HEK293 (cell line): ENCODE results near the gene MYO1D.

Source experiments
- CTCF ChIA-PET: fragments of 350-600 bp; formaldehyde crosslinking; extraction: SDS; loops from one replicate; lab custom pipeline; 2021; ENCODE audit warnings: antibody characterized with exemption; lab: Yijun Ruan, JAX
- POLR2A ChIA-PET: fragments of 300-600 bp; formaldehyde crosslinking; extraction: SDS; loops from one replicate; lab custom pipeline; 2020; ENCODE audit warnings: antibody characterized with exemption, inconsistent platforms; lab: Yijun Ruan, JAX
- H3K27ac ChIP-seq: fragments of 200-500 bp; sonication (Bioruptor generic); 2 replicates; pipeline ENCODE4 v1.5.1; 2014; ENCODE audit warnings: low read depth, low read length, control low read depth, inconsistent platforms; ENCODE audit errors: extremely low read depth
- H3K36me3 ChIP-seq, 2 experiments: fragments of 200-500 bp in 1 of 2; sonication (Bioruptor generic) in 1 of 2; 1 replicate in 1 of 2; 2 replicates in 1 of 2; pipeline ENCODE4 v1.5.1; 2014 to 2017; ENCODE audit warnings: inconsistent platforms in 2 of 2, low read length in 2 of 2; ENCODE audit not compliant: control insufficient read depth in 2 of 2, insufficient read depth in 1 of 2
- H3K4me1 ChIP-seq: fragments of 200-500 bp; sonication (Bioruptor generic); 2 replicates; pipeline ENCODE4 v1.5.1; 2014; ENCODE audit warnings: mild to moderate bottlenecking, low read length, inconsistent platforms; ENCODE audit not compliant: control insufficient read depth, insufficient read depth
- H3K4me3 ChIP-seq: 2 replicates; pipeline ENCODE4 v1.5.1; 2011; ENCODE audit warnings: low read depth, mild to moderate bottlenecking, control low read depth, low read length, moderate library complexity
- H3K9me3 ChIP-seq: fragments of 200-500 bp; sonication (Bioruptor generic); 2 replicates; pipeline ENCODE4 v1.5.1; 2014; ENCODE audit warnings: low read depth, low read length, inconsistent platforms; ENCODE audit not compliant: control insufficient read depth, insufficient read depth
- HOXD13 ChIP-seq: sonication (generic); formaldehyde crosslinking; IDR thresholded peaks from 2 replicates; pipeline ENCODE4 v1.8.0; 2022; ENCODE audit warnings: missing genetic modification reagents, borderline replicate concordance
- PRDM10 ChIP-seq: fragments of 450-650 bp; formaldehyde crosslinking; IDR thresholded peaks from 2 replicates; pipeline ENCODE4 v1.5.1; 2016; ENCODE audit warnings: missing biosample characterization, missing genetic modification characterization
- ZFP3 ChIP-seq: fragments of 450-650 bp; formaldehyde crosslinking; IDR thresholded peaks from 2 replicates; pipeline ENCODE4 v1.5.1; 2016; ENCODE audit warnings: low read depth, missing biosample characterization, missing genetic modification characterization
- ZIC2 ChIP-seq: fragments of 450-650 bp; formaldehyde crosslinking; IDR thresholded peaks from 2 replicates; pipeline ENCODE4 v1.5.1; 2016; ENCODE audit warnings: missing biosample characterization, missing genetic modification characterization
- ZNF157 ChIP-seq: fragments of 450-650 bp; formaldehyde crosslinking; IDR thresholded peaks from 2 replicates; pipeline ENCODE4 v1.5.1; 2016; ENCODE audit warnings: missing biosample characterization, missing genetic modification characterization
- ZNF169 ChIP-seq: fragments of 450-650 bp; formaldehyde crosslinking; IDR thresholded peaks from 2 replicates; pipeline ENCODE4 v1.5.1; 2016; ENCODE audit warnings: missing biosample characterization, missing genetic modification characterization
- ZNF19 ChIP-seq: fragments of 450-650 bp; formaldehyde crosslinking; IDR thresholded peaks from 2 replicates; pipeline ENCODE4; 2016; ENCODE audit warnings: missing biosample characterization, missing genetic modification characterization, low read depth
- ZNF26 ChIP-seq: fragments of 450-650 bp; formaldehyde crosslinking; IDR thresholded peaks from 2 replicates; pipeline ENCODE4 v1.5.1; 2016; ENCODE audit warnings: missing biosample characterization, missing genetic modification characterization
- ZNF302 ChIP-seq: fragments of 450-650 bp; formaldehyde crosslinking; IDR thresholded peaks from 2 replicates; pipeline ENCODE4 v1.5.1; 2016; ENCODE audit warnings: missing biosample characterization, missing genetic modification characterization, low read depth
- ZNF341 ChIP-seq: fragments of 450-650 bp; formaldehyde crosslinking; IDR thresholded peaks from 2 replicates; pipeline ENCODE4; 2016; ENCODE audit warnings: low read depth, missing biosample characterization, missing genetic modification characterization
- ZNF362 ChIP-seq: fragments of 450-650 bp; formaldehyde crosslinking; IDR thresholded peaks from 2 replicates; pipeline ENCODE4 v1.5.1; 2016; ENCODE audit warnings: missing biosample characterization, missing genetic modification characterization
- ZNF426 ChIP-seq: fragments of 450-650 bp; formaldehyde crosslinking; IDR thresholded peaks from 2 replicates; pipeline ENCODE4 v1.5.1; 2017; ENCODE audit warnings: missing biosample characterization, missing genetic modification characterization, mild to moderate bottlenecking, inconsistent platforms, moderate library complexity
- ZNF549 ChIP-seq: fragments of 450-650 bp; IDR thresholded peaks from 2 replicates; pipeline ENCODE4 v1.5.1; 2018; ENCODE audit warnings: missing biosample characterization, missing genetic modification characterization, mild to moderate bottlenecking, inconsistent platforms, moderate library complexity
- ZNF692 ChIP-seq: fragments of 450-650 bp; formaldehyde crosslinking; IDR thresholded peaks from 2 replicates; pipeline ENCODE4 v1.5.1; 2016; ENCODE audit warnings: missing biosample characterization, missing genetic modification characterization
- ZNF704 ChIP-seq: fragments of 450-650 bp; formaldehyde crosslinking; IDR thresholded peaks from 2 replicates; pipeline ENCODE4 v1.5.1; 2016; ENCODE audit warnings: missing biosample characterization, missing genetic modification characterization
- ZNF707 ChIP-seq: fragments of 450-650 bp; formaldehyde crosslinking; IDR thresholded peaks from 2 replicates; pipeline ENCODE4 v1.5.1; 2016; ENCODE audit warnings: missing biosample characterization, missing genetic modification characterization
- ZNF785 ChIP-seq: fragments of 450-650 bp; formaldehyde crosslinking; IDR thresholded peaks from 2 replicates; pipeline ENCODE4 v1.5.1; 2016; ENCODE audit warnings: missing biosample characterization, missing genetic modification characterization
- ZNF837 ChIP-seq: fragments of 450-650 bp; formaldehyde crosslinking; IDR thresholded peaks from 2 replicates; pipeline ENCODE4 v1.5.1; 2016; ENCODE audit warnings: missing biosample characterization, missing genetic modification characterization
- ZSCAN18 ChIP-seq: fragments of 450-650 bp; formaldehyde crosslinking; IDR thresholded peaks from 2 replicates; pipeline ENCODE4 v1.5.1; 2016; ENCODE audit warnings: missing biosample characterization, missing genetic modification characterization

The MYO1D gene

GRCh38 chr17:32801641-32802040 is 75.3 kb downstream of the MYO1D start:
- no peak for TF ChIP-seq ZNF362 (tag by site-specific recombination)
- TF ChIP-seq ZFP3 (tag by site-specific recombination), result no peak
- TF ChIP-seq ZNF707 (tag by site-specific recombination), result no peak
- TF ChIP-seq ZNF837 (tag by site-specific recombination), result no peak
- TF ChIP-seq ZNF785 (tag by site-specific recombination), result no peak
- TF ChIP-seq ZNF157 (tag by site-specific recombination), result no peak
- TF ChIP-seq PRDM10 (tag by site-specific recombination), result no peak
- TF ChIP-seq ZSCAN18, result no peak
- TF ChIP-seq ZNF169 (tag by site-specific recombination), result no peak
- no peak for TF ChIP-seq ZIC2 (tag by site-specific recombination)
- TF ChIP-seq ZNF19 (tag by site-specific recombination), result no peak
- TF ChIP-seq ZNF704 (tag by site-specific recombination), result no peak
- no peak for TF ChIP-seq ZNF426
- no peak for TF ChIP-seq HOXD13 (CRISPR knock-in tag)
- TF ChIP-seq ZNF692 (tag by site-specific recombination), result no peak
- no peak for TF ChIP-seq ZNF302 (tag by site-specific recombination)
- no peak for TF ChIP-seq ZNF341
- TF ChIP-seq ZNF26 (tag by site-specific recombination), result no peak
- TF ChIP-seq ZNF549 (tag by site-specific recombination), result no peak
- Histone ChIP-seq H3K4me1 (no peaks in the 10 kb centered on the region), H3K36me3 (no peaks in the 10 kb centered on the region), H3K4me3 (no peak overlapping the region), H3K9me3 (no peaks in the 10 kb centered on the region), H3K27ac (no peak overlapping the region)
- POLR2A ChIA-PET, result no interaction called here
- CTCF ChIA-PET, result interaction anchor here (0.6 to 12.7 kb wide), 6 partner anchors 9 to 1113 kb away, joined by 3 to 96 read pairs (median 3); partner anchors contain the start of gene MYO1D
